Testis (tissue), 3 donors: ENCODE results near the gene AUTS2. TPM values are rescaled to one million over a fixed set of nuclear protein-coding genes. Genes with fewer than 3 reads are reported as not detected.

Source experiments
- DNase-seq: peaks from one replicate; pipeline ENCODE4 v3.0.0-alpha.2; 2019
- H3K27ac ChIP-seq, 2 donors: fragments of 200-600 bp; sonication (generic); one replicate each; pipeline ENCODE4 v1.5.1; 2019
- H3K27me3 ChIP-seq: fragments of 200-600 bp; sonication (generic); one replicate; pipeline ENCODE4 v1.5.1; 2019
- H3K36me3 ChIP-seq: fragments of 200-600 bp; sonication (generic); one replicate; pipeline ENCODE4 v1.5.1; 2017; ENCODE audit warnings: low read depth; ENCODE audit errors: missing control alignments
- H3K4me1 ChIP-seq: fragments of 200-600 bp; sonication (generic); one replicate; pipeline ENCODE4 v1.5.1; 2019
- H3K4me3 ChIP-seq, 2 donors: fragments of 200-600 bp; sonication (generic); one replicate each; pipeline ENCODE4 v1.5.1; 2017 to 2019
- H3K9me3 ChIP-seq: fragments of 200-600 bp; sonication (generic); one replicate; pipeline ENCODE4 v1.5.1; 2017
- CTCF ChIP-seq, 3 experiments: fragments of 450-650 bp in 2 of 3; fragments of 200-600 bp in 1 of 3; sonication (generic) in 1 of 3; IDR thresholded peaks; one replicate each; pipeline ENCODE4 v1.5.1; 2016 to 2019; ENCODE audit warnings: antibody characterized with exemption in 3 of 3, mild to moderate bottlenecking in 2 of 3, moderate library complexity in 1 of 3
- POLR2A ChIP-seq: fragments of 450-650 bp; IDR thresholded peaks from one replicate; pipeline ENCODE4 v1.6.1; 2017; ENCODE audit warnings: antibody characterized with exemption, mild to moderate bottlenecking, moderate library complexity
- WGBS, 2 donors: methylation state at CpG; one replicate each; pipeline ENCODE4 v1.1.5; 2018; 5-methylcytosine and 5-hydroxymethylcytosine counted together
- intact Hi-C: fragments of 100-400 bp; cut with DNase I; formaldehyde crosslinking; loops from one replicate; pipeline ENCODE4 v1.15.1; 2023; ENCODE audit warnings: low total_unique reads
- polyA plus RNA-seq: library from polyadenylated mRNA; stranded (reverse); fragments of 350-450 nt; fragmentation: Illumina TruSeq; extraction: RNeasy Lipid Tissue Mini Kit (QIAGEN cat#74804); gene quantifications from one replicate; pipeline ENCODE4 v1.2.3, GENCODE V29; 2014; ENCODE audit warnings: low read depth, low replicate concordance; ENCODE audit not compliant: insufficient read depth
- total RNA-seq, 2 donors: library from RNA; depleted of rRNA; stranded (reverse); fragments of >200 nt; gene quantifications; one replicate each; pipeline ENCODE4 v1.2.3, GENCODE V29; 2016

The AUTS2 gene
- total and polyA plus RNA-seq, 3 donors from 2014 or later = 21.3 to 75.5 (median 56.1) TPM

- H3K27me3 ChIP-seq = no peaks in the 10 kb centered on the region
- TF ChIP-seq POLR2A = no peak
- no peak for TF ChIP-seq CTCF (IDR thresholded peaks at IDR 0.05)
- no peaks in the 10 kb centered on the region for H3K9me3 ChIP-seq
- H3K36me3 ChIP-seq = no peaks in the 10 kb centered on the region
- no peak overlapping the region for H3K4me3 ChIP-seq
- H3K27ac ChIP-seq = no peak overlapping the region
- 89 to 93% methylated on average over 3 of the region's 3 CpGs for WGBS, 2 donors
- intact Hi-C loops = no loop called here
- DNase-seq = no peak
- H3K4me1 ChIP-seq = peaks cover 17% of the 10 kb centered on the region
Measured at GRCh38 chr7:69640216-69640615, 41.9 kb downstream of the AUTS2 start.

- Histone ChIP-seq H3K27me3 (no peaks in the 10 kb centered on the region), H3K9me3 (no peaks in the 10 kb centered on the region), H3K4me3 (no peak overlapping the region), H3K4me1 (peaks cover 17% of the 10 kb centered on the region), H3K27ac (no peak overlapping the region), H3K36me3 (no peaks in the 10 kb centered on the region)
- intact Hi-C loops = no loop called here
- DNase-seq = no peak
- no peak for TF ChIP-seq POLR2A
- TF ChIP-seq CTCF (IDR thresholded peaks at IDR 0.05) = no peak
- 78 to 91% methylated on average over 5 of the region's 5 CpGs for WGBS, 2 donors
Measured at GRCh38 chr7:69640925-69641594, 42.8 kb downstream of the AUTS2 start.

- Histone ChIP-seq H3K27ac (no peak overlapping the region), H3K4me1 (peaks cover 17% of the 10 kb centered on the region), H3K27me3 (no peaks in the 10 kb centered on the region), H3K9me3 (no peaks in the 10 kb centered on the region), H3K4me3 (no peak overlapping the region), H3K36me3 (no peaks in the 10 kb centered on the region)
- 77 to 90% methylated on average over 4 of the region's 4 CpGs for WGBS, 2 donors
- no peak for DNase-seq
- intact Hi-C loops = no loop called here
- TF ChIP-seq CTCF (IDR thresholded peaks at IDR 0.05) (no peak), POLR2A (no peak)
Measured at GRCh38 chr7:69643265-69643664, 45.0 kb downstream of the AUTS2 start.

- TF ChIP-seq CTCF (IDR thresholded peaks at IDR 0.05) (no peak), POLR2A (no peak)
- 57 to 73% methylated on average over 3 of the region's 3 CpGs for WGBS, 2 donors
- Histone ChIP-seq H3K27me3 (no peaks in the 10 kb centered on the region), H3K4me3 (no peak overlapping the region), H3K27ac (no peak overlapping the region), H3K36me3 (no peaks in the 10 kb centered on the region), H3K9me3 (no peaks in the 10 kb centered on the region), H3K4me1 (peaks cover 17% of the 10 kb centered on the region)
- intact Hi-C loops = no loop called here
- DNase-seq = no peak
Measured at GRCh38 chr7:69643708-69644445, 45.6 kb downstream of the AUTS2 start.
